Measurements from ENCODE around the gene NR0B2.

GRCh38 chr1:26923711-26924110 is 9.9 kb upstream of the NR0B2 start:
- TF ChIP-seq EZH2 (IDR thresholded peaks at IDR 0.05; ENCODE audit: insufficient read depth, low read length) (no peak), CTCF (IDR thresholded peaks at IDR 0.05; ENCODE audit: insufficient read depth, low read depth, low read length) (no peak)

All from astrocyte (in vitro differentiated cells and primary cell).